ENCODE measurements around the gene CHN2.

The CHN2 gene

GRCh38 chr7:29287366-29287765, 92.8 kb downstream of the CHN2 start:
- no peak for DNase-seq

GRCh38 chr7:29288181-29289091, 93.9 kb downstream of the CHN2 start:
- no peak for DNase-seq

- peak; percentile 64 to 65 for DNase-seq
Measured at GRCh38 chr7:29289156-29290021, 94.8 kb downstream of the CHN2 start.

- DNase-seq, result no peak
Measured at GRCh38 chr7:29290829-29291228, 96.3 kb downstream of the CHN2 start.

GRCh38 chr7:29291723-29292618, 97.4 kb downstream of the CHN2 start:
- DNase-seq, result no peak

GRCh38 chr7:29292886-29293658, 98.5 kb downstream of the CHN2 start:
- no peak for DNase-seq

GRCh38 chr7:29296421-29296820, 101.8 kb downstream of the CHN2 start:
- no peak for DNase-seq

GRCh38 chr7:29297194-29297890, 102.8 kb downstream of the CHN2 start:
- no peak for DNase-seq

GRCh38 chr7:29299086-29299485, 104.5 kb downstream of the CHN2 start:
- no peak for DNase-seq

GRCh38 chr7:29300026-29300480, 105.5 kb downstream of the CHN2 start:
- DNase-seq, result no peak

- no peak for DNase-seq
Measured at GRCh38 chr7:29300649-29301048, 106.1 kb downstream of the CHN2 start.

GRCh38 chr7:29302666-29303395, 108.3 kb downstream of the CHN2 start:
- DNase-seq, result no peak

GRCh38 chr7:29304756-29305155, 110.2 kb downstream of the CHN2 start:
- no peak for DNase-seq

- no peak for DNase-seq
Measured at GRCh38 chr7:29306319-29306991, 111.9 kb downstream of the CHN2 start.

- no peak for DNase-seq
Measured at GRCh38 chr7:29308424-29308823, 113.8 kb downstream of the CHN2 start.

GRCh38 chr7:29309041-29309854, 114.7 kb downstream of the CHN2 start:
- DNase-seq, result peak; percentile 19 to 45

GRCh38 chr7:29310625-29311024, 116.0 kb downstream of the CHN2 start:
- no peak for DNase-seq

- DNase-seq, result no peak
Measured at GRCh38 chr7:29311314-29311713, 116.7 kb downstream of the CHN2 start.

GRCh38 chr7:29314148-29314547, 119.6 kb downstream of the CHN2 start:
- DNase-seq, result peak in 1 of 2 experiments; percentile 5

Data from AML-193 (cell line).